T-helper 17 cell (primary cell): ENCODE measurements around the gene MED15. TPM values are rescaled to one million over a fixed set of nuclear protein-coding genes. Genes with fewer than 3 reads are reported as not detected.
"Not testable (repeated sequence)": the region's sequence is repeated elsewhere in the genome, so short reads cannot be mapped to it uniquely, and the experiment has no call there.

Experiments used
- ATAC-seq: fragments of 150-1000 bp; cut with Tn5 transposase; 2 replicates; pipeline ENCODE4 v1.10.0; 2021; ENCODE audit warnings: mild to moderate bottlenecking, moderate library complexity
- DNase-seq, 3 donors: peaks; one replicate each; pipeline versions ENCODE4 v3.0.0 to v3.0.0-alpha.2; 2020 to 2021
- H3K9me3 ChIP-seq: one replicate; pipeline ENCODE4 v1.7.0; 2013; ENCODE audit warnings: low read length, mild to moderate bottlenecking; ENCODE audit not compliant: control insufficient read depth, poor library complexity, severe bottlenecking
- H3K27ac Mint-ChIP-seq: one replicate; pipeline ENCODE4 v1.8.0; 2022; ENCODE audit warnings: mild to moderate bottlenecking, moderate library complexity, mixed read lengths
- H3K27me3 Mint-ChIP-seq: one replicate; pipeline ENCODE4 v1.8.0; 2022; ENCODE audit warnings: mixed read lengths
- H3K36me3 Mint-ChIP-seq: one replicate; pipeline ENCODE4 v1.8.0; 2022; ENCODE audit warnings: low read depth, mixed read lengths
- H3K4me1 Mint-ChIP-seq: one replicate; pipeline ENCODE4 v1.8.0; 2022; ENCODE audit warnings: mild to moderate bottlenecking, mixed read lengths
- H3K4me3 Mint-ChIP-seq: one replicate; pipeline ENCODE4 v1.8.0; 2022; ENCODE audit warnings: mild to moderate bottlenecking, moderate library complexity, mixed read lengths
- total RNA-seq, 4 donors: library from RNA in 2 of 4; stranded (reverse) in 2 of 4; gene quantifications; one replicate each; pipeline ENCODE4 v1.2.3 and lab custom pipeline; 2022 to 2026

Gene MED15
- total RNA-seq, 2 donors from 2014 or later, result 207 to 251 TPM

DNA sequence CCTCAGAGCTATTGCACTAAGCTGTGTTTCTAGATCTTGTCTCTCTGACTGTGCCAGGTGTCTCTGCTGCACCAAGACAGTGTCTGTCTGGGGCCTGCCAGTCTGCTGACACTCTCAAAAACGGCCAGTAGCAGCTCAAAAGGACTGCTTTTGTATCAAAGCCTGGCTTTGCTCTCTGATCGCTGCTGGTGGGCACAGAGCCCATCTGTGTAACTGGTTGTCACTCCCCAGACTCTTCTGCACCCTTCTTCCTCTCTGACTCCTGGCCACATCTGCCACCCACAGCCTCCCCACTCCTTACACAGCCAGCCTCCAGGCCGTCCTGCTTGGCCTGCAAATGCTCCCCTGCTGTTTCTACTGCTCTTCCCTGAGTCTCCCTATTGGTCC, 26.5 kb downstream of the MED15 start:
- Mint-ChIP-seq H3K4me1 (peaks cover 44% of the 10 kb centered on the region), H3K36me3 (peaks cover 2% of the 10 kb centered on the region), H3K27me3 (no peaks in the 10 kb centered on the region), H3K4me3 (peak overlapping the region; percentile 7), H3K27ac (peak overlapping the region; percentile 88)
- no peaks in the 10 kb centered on the region for H3K9me3 ChIP-seq
- DNase-seq, result no peak
- no peak for ATAC-seq

DNA sequence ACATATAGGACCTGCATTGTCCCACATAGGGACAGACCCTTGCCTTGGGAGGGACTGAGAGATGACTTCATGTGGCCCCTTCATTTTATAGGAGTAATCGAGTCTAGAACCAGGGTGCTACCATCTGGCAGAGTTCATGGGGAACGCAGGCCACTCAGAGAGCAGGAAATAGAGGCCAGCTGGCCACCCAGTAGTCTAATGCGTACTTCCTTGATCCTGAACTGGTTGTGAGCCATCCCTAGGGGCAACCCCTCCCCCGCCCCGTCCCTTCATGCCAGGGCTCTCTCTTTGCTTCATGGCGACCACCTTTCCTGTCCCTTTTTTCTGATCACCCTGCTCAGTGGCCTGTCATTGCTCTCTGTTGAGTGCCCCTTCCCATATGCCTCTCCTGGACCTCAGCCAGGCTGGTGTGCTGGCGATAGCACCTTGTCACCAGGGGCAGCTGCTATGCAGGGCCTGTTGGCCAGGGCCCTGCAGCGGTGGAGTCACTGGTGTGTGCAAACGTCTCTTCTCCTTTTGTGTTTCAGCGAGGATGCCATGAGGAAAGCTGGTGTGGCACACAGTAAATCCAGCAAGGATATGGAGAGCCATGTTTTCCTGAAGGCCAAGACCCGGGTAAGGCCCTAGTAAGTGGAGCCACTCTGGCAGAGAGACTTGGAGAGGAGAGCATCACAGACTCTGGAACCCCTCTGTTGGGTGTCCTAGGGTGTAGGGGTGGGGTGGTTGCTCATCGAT, 29.3 kb downstream of the MED15 start:
- H3K36me3 Mint-ChIP-seq, result peaks cover 4% of the 10 kb centered on the region
- H3K4me1 Mint-ChIP-seq, result peaks cover 34% of the 10 kb centered on the region
- ATAC-seq (no peak), DNase-seq (no peak)
- H3K27ac Mint-ChIP-seq, result peak overlapping the region; percentile 85
- H3K27me3 Mint-ChIP-seq, result no peaks in the 10 kb centered on the region
- H3K4me3 Mint-ChIP-seq, result no peak overlapping the region
- no peaks in the 10 kb centered on the region for H3K9me3 ChIP-seq

GRCh38 chr22:20537325-20537756, 29.9 kb downstream of the MED15 start:
- peaks cover 29% of the 10 kb centered on the region for H3K4me1 Mint-ChIP-seq
- peaks cover 4% of the 10 kb centered on the region for H3K36me3 Mint-ChIP-seq

DNA sequence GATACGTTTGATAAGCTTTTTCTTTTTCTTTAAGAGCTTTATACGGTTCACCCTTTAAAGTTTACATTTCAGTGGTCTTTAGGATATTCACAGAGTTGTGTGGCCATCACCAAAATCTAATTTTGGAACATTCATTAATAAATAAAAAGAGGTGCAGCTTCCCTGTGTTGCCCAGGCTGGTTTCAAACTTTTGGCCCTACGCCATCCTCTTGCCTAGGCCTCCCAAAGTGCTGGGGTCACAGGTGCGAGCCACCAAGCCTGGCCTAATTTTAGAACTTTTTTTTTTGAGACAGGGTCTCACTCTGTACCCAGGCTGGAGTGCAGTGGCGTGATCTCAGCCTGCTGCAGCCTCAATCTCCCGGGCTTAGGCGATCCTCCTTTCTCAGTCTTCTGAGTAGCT, 30.6 kb downstream of the MED15 start:
- Mint-ChIP-seq H3K27me3 (no peaks in the 10 kb centered on the region), H3K4me3 (peak overlapping the region; percentile 26), H3K27ac (no peak overlapping the region), H3K36me3 (peaks cover 4% of the 10 kb centered on the region), H3K4me1 (peaks cover 29% of the 10 kb centered on the region)
- no peak for ATAC-seq
- no peak for DNase-seq
- H3K9me3 ChIP-seq, result no peaks in the 10 kb centered on the region

More at GRCh38 chr22:20537325-20537756, 29.9 kb downstream of the MED15 start:
- Mint-ChIP-seq H3K4me3 (peak overlapping the region; percentile 26), H3K27ac (peak overlapping the region; percentile 85), H3K27me3 (no peaks in the 10 kb centered on the region)
- no peaks in the 10 kb centered on the region for H3K9me3 ChIP-seq
- DNase-seq, result no peak
- ATAC-seq, result no peak

GRCh38 chr22:20538875-20539274, 31.5 kb downstream of the MED15 start:
- H3K4me1 Mint-ChIP-seq, result peaks cover 28% of the 10 kb centered on the region
- not testable (repeated sequence) for ATAC-seq, H3K9me3 ChIP-seq, H3K36me3 Mint-ChIP-seq, DNase-seq, H3K27ac Mint-ChIP-seq, H3K27me3 Mint-ChIP-seq, H3K4me3 Mint-ChIP-seq

- ATAC-seq (no peak), DNase-seq (no peak)
- peaks cover 24% of the 10 kb centered on the region for H3K4me1 Mint-ChIP-seq
- no peaks in the 10 kb centered on the region for H3K27me3 Mint-ChIP-seq
- no peak overlapping the region for H3K4me3 Mint-ChIP-seq
- H3K27ac Mint-ChIP-seq, result no peak overlapping the region
- peaks cover 7% of the 10 kb centered on the region for H3K36me3 Mint-ChIP-seq
- no peaks in the 10 kb centered on the region for H3K9me3 ChIP-seq
Observed at GRCh38 chr22:20542055-20542454, 34.6 kb downstream of the MED15 start.

DNA sequence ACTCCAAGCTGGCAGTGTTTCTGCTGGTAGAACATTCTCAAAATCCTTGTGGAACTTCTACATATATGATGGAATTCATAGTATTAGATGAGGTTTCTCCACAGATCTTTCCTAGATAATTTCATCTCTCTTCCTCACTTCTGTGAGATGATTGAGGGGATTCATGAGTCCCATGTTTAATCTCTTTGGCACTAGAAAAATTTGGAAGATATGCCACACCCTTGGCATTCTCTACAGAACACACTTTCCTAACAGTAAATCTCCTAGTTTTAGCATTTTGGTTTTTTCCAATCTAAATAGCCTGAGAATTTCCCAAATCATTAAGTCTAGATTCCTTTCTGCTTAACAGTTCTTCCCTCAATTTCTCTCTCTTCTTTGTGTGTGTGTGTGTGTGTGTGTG, 35.3 kb downstream of the MED15 start:
- no peak for DNase-seq
- peak overlapping the region; percentile 82 for H3K27ac Mint-ChIP-seq
- peaks cover 20% of the 10 kb centered on the region for H3K4me1 Mint-ChIP-seq
- no peak overlapping the region for H3K4me3 Mint-ChIP-seq
- no peak for ATAC-seq
- no peaks in the 10 kb centered on the region for H3K27me3 Mint-ChIP-seq
- H3K36me3 Mint-ChIP-seq, result peaks cover 7% of the 10 kb centered on the region
- H3K9me3 ChIP-seq, result no peaks in the 10 kb centered on the region

DNA sequence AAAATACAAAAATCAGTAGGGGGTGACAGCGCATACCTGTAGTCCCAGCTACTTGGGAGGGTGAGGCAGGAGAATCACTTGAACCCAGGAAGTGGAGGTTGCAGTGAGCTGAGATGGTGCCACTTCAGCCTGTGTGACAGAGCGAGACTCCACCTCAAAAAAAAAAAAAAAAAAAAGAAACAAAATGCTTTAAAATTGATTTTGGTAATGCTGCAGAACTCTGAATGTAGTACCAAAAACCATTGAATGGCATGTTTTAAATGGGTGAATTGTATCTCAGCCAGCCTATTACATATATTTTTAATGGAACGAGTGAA, 37.9 kb downstream of the MED15 start:
- H3K36me3 Mint-ChIP-seq, H3K9me3 ChIP-seq: not testable (repeated sequence)
- peak overlapping the region; percentile 82 for H3K27ac Mint-ChIP-seq

DNA sequence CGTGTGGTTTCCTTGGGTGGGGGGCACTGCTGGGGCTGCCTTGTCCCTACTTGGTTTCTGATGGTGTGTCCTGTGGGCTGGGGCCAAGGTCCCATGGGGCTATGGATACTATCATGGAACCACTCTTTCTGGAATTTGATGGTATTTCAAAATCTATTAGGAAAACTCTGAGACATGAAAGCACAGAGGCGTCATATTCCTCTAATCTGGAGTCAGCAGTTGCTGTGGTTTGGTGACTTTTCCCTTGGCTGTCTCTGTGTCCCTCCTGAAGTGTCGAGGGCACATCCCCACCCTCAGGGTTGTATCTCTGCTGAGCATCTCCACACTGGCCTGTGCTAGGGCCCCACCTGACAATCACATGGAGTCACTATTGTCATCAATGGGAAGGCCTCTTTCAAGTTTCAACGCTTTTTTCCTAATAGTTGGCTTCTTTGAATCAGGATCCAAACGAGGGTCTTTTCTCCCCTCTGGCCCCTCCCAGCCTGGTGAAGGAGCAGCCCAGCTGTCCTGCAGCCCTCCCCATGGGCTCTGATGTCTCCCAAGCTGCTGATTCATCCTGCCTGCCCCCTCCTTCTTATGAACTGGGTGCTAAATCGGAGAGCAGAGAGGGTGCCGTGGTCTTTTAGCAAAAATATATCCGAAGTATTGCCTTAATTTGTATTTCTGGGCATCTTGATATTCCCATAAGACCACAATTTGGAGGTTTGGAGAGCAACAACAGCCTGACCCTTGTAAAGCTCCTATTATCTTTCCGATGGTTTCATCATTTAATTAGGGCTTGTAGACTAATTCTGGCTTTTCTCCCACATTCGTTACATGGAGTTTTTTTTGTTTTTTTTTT, 38.5 kb downstream of the MED15 start:
- H3K36me3 Mint-ChIP-seq, result peaks cover 5% of the 10 kb centered on the region

More for the DNA sequence above, 37.9 kb downstream of the MED15 start:
- not testable (repeated sequence) for ATAC-seq, H3K4me3 Mint-ChIP-seq, DNase-seq, H3K27me3 Mint-ChIP-seq
- H3K4me1 Mint-ChIP-seq, result peaks cover 39% of the 10 kb centered on the region

DNA sequence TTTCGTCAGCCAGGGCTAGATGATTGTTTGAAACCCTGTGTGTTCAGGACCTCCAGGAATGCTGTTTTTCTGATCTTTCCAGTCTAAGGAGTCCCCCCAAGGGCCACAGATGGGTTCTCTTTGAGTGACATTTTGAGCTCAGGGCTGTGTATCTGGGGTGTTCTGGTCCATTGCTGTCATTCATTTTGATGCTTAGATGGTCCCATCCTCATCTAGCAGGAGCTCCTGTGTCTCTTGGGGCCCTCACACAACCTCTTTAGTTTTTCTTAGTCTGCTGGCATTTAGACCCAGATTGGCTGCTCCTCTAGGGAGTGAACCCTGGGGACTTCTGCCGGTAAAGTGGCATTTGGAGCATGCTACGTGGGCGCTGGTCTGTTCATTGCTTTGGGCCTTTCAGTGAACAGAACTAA, 39.1 kb downstream of the MED15 start:
- Mint-ChIP-seq H3K4me3 (no peak overlapping the region), H3K36me3 (peaks cover 7% of the 10 kb centered on the region), H3K27ac (peak overlapping the region; percentile 82), H3K4me1 (peaks cover 49% of the 10 kb centered on the region), H3K27me3 (no peaks in the 10 kb centered on the region)
- DNase-seq (no peak), ATAC-seq (no peak)
- H3K9me3 ChIP-seq, result no peaks in the 10 kb centered on the region

More for the DNA sequence above, 38.5 kb downstream of the MED15 start:
- DNase-seq (no peak), ATAC-seq (no peak)
- Mint-ChIP-seq H3K4me3 (no peak overlapping the region), H3K4me1 (peaks cover 42% of the 10 kb centered on the region), H3K27me3 (no peaks in the 10 kb centered on the region), H3K27ac (peak overlapping the region; percentile 82)
- H3K9me3 ChIP-seq, result no peaks in the 10 kb centered on the region

DNA sequence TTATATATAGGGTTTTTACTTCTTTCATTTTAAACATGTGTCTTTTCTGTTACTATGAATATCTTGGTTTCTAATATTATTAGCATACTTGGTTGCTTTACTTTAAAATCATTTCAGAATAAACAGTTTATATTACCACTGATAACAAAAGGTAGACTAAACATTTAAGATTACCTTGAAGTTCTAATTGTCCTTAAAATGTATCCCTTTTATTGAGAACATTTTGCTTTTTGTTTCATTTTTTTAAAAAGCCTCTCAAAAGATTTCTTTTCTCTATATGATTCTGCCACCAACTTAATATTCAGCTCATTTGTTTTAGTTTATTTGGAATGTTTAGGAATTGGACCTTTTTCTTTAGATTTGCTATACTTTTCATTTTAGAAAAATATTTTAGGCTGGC, 39.6 kb downstream of the MED15 start:
- H3K4me3 Mint-ChIP-seq, result no peak overlapping the region
- peaks cover 54% of the 10 kb centered on the region for H3K4me1 Mint-ChIP-seq
- peak overlapping the region; percentile 82 for H3K27ac Mint-ChIP-seq

DNA sequence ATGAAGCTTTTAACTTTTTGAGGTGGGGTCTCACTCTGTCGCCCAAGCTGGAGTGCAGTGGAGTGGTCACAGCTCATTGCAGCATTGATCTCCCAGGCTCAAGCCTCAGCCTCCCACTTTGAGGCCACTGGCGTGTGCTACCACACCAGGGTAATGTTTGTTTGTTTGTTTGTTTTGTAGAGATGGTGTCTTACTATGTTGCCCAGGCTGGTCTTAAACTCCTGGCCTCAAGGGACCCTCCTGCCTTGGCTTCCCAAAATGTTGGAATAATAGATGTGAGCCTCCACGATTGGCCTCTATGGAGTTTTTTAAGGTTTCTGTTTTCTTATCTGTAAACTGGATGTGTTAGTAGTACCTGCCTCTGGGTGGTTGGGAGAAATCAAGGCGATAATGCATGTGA, 41.4 kb downstream of the MED15 start:
- Mint-ChIP-seq H3K4me1 (peaks cover 54% of the 10 kb centered on the region), H3K36me3 (peaks cover 7% of the 10 kb centered on the region), H3K4me3 (peak overlapping the region; percentile 88), H3K27ac (peak overlapping the region; percentile 97), H3K27me3 (no peaks in the 10 kb centered on the region)
- no peaks in the 10 kb centered on the region for H3K9me3 ChIP-seq
- no peak for DNase-seq
- no peak for ATAC-seq

More for the DNA sequence above, 39.6 kb downstream of the MED15 start:
- DNase-seq (no peak), ATAC-seq (no peak)
- Mint-ChIP-seq H3K27me3 (no peaks in the 10 kb centered on the region), H3K36me3 (peaks cover 7% of the 10 kb centered on the region)
- H3K9me3 ChIP-seq, result no peaks in the 10 kb centered on the region

GRCh38 chr22:20549232-20549841, 41.9 kb downstream of the MED15 start:
- no peaks in the 10 kb centered on the region for H3K9me3 ChIP-seq
- Mint-ChIP-seq H3K4me1 (peaks cover 53% of the 10 kb centered on the region), H3K27me3 (no peaks in the 10 kb centered on the region), H3K27ac (peak overlapping the region; percentile 97), H3K36me3 (peaks cover 7% of the 10 kb centered on the region), H3K4me3 (peak overlapping the region; percentile 88)
- ATAC-seq (peak; percentile 75), DNase-seq (peak in 2 of 3 donors; percentile 37 to 47)
